COLO829 (cell line): ENCODE data around the gene FAM234A.

ENCODE experiments used
- DNase-seq: peaks from one replicate; pipeline ENCODE4 v3.0.0; 2012; ENCODE audit warnings: low spot score

The FAM234A gene

DNA sequence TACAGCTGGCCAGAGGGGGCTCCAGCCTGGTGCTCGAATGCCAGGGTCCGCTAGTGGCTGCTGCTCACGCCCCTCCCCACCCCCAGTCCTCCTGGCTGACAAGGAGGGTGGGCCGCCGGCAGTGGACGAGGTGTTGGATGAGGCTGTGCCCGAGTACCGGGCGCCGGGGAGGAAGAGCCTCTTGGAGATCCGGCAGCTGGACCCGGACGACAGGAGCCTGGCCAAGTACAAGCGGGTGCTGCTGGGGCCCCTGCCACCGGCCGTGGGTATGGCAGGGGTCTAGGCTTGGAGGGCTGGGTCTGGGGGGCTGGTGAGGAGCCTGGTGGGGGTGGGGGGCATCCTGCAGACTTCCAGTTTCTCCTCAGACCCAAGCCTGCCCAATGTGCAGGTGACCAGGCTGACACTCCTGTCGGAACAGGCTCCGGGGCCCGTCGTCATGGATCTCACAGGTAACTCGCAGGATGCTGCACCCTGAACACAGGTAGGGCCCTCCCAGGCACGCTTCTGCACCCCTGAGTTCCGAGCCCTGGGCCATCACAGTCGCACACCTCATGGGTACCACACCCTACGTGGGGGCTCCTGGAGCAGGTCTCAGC lies 47.1 kb downstream of the FAM234A start:
- DNase-seq: no peak

DNA sequence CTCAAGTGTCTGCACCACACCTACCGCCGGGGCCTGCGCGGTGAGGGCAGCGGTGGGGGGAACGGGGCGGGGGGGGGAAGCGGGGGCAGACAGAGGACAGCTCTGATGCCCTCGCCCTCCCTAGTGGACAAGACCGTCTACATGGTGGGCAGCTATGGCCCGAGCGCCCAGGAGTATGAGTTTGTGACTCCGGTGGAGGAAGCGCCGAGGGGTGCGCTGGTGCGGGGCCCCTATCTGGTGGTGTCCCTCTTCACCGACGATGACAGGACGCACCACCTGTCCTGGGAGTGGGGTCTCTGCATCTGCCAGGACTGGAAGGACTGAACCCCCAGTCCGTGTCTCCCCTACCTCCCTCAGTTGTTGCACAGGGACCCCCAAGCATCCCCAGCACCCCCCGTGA lies 47.9 kb downstream of the FAM234A start:
- DNase-seq: no peak

- no peak for DNase-seq
Observed at GRCh38 chr16:283033-283805, 48.6 kb downstream of the FAM234A start, which contains the start of gene PDIA2. TSS of gene PDIA2 (plus strand) at chr16:283164. CDS start at chr16:283170, 6 bp downstream.

DNA sequence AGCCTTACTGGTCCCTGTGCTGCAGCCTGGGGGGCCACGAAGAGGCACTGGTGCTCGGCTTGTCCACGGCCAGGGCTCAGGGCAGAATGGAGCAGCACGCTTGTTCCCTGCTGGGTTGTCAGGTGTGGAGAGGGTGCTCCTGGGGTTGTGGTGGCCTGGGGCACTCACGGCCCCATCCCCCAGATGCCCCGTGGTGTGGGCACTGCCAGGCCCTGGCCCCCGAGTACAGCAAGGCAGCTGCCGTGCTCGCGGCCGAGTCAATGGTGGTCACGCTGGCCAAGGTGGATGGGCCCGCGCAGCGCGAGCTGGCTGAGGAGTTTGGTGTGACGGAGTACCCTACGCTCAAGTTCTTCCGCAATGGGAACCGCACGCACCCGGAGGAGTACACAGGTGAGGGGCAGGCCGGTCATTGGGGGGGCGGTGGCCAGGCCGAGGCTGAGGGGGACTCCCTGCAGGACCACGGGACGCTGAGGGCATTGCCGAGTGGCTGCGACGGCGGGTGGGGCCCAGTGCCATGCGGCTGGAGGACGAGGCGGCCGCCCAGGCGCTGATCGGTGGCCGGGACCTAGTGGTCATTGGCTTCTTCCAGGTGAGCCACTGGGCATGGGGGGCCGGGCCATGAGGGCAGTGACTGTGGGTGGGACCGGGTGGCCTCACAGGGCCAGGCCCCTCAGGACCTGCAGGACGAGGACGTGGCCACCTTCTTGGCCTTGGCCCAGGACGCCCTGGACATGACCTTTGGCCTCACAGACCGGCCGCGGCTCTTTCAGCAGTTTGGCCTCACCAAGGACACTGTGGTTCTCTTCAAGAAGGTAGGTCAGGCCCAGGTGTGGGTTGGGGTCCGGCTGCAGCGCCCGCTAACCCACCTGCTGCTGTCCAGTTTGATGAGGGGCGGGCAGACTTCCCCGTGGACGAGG lies 49.8 kb downstream of the FAM234A start:
- DNase-seq: no peak

DNA sequence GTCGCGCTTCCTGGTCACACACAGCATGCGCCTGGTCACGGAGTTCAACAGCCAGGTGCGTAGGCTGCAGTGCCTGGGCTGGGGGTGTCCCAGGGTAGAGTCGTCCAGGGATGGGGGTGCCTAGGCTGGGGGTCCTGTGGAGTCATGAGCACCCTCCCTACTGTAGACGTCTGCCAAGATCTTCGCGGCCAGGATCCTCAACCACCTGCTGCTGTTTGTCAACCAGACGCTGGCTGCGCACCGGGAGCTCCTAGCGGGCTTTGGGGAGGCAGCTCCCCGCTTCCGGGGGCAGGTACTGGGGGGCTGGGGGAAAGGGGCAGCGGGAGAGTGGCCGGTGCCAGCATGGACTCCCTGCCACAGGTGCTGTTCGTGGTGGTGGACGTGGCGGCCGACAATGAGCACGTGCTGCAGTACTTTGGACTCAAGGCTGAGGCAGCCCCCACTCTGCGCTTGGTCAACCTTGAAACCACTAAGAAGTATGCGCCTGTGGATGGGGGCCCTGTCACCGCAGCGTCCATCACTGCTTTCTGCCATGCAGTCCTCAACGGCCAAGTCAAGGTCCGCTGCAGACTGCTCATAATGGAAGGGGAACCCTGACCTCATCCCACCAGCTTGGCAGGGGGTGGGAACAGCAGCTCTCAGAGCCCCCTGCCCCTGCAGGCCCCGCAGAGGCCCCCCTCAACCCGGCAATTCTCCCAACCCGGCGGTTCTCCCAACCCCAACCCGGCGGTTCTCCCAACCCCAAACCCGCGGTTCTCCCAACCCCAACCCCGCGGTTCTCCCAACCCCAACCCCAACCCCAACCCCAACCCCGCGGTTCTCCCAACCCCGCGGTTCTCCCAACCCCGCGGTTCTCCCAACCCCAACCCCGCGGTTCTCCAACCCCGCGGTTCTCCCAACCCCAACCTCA lies 50.8 kb downstream of the FAM234A start:
- no peak for DNase-seq

GRCh38 chr16:286491-287297 lies 52.1 kb downstream of the FAM234A start:
- no peak for DNase-seq

- no peak for DNase-seq
Observed at GRCh38 chr16:287298-287811, 52.7 kb downstream of the FAM234A start.

DNA sequence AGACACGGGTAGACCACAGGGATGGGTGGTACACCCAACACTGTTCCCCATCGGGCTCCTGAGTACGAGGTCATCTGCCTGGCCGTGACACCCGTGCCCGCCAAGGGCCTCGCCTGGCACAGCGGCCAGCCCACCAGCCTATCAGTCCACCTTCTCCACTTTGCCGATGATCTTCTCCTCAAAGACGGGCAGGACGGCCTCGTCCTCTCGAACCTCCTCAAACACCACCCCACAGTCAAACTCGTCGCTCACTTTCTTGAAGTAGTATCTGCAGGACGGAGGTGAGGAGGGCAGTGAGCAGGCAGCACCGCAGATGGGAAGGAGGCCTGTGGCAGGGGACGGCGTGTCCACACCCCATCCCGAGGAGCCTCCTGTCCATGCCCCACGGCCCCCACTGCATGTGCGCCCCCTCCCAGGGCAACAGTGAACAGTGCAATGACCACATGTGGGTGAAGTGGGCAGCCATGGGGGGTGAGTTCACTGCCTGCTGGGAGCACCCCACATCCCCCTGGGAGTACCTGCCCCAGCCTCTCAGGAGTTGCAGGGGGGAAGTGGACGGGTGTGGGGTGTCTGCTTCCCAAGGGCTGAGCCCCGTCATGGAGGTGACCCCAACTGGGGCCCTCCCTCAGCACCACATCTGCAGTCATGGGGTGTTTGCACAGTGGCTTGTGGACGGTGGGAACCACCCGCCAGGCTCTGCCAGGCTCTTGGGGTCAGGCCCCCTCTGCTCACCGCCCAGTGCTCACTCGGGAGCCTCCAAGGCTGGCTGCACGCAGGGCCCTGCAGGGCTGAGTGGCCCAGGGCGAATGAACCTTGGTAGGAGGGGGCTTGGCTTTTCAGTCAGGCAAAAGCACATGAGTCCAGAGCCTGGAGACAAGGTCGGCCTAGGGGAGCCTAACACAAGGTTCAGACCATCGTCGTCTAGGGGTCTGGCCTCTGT lies 53.6 kb downstream of the FAM234A start:
- DNase-seq: no peak

- no peak for DNase-seq
Observed at GRCh38 chr16:289395-289997, 54.9 kb downstream of the FAM234A start.

DNA sequence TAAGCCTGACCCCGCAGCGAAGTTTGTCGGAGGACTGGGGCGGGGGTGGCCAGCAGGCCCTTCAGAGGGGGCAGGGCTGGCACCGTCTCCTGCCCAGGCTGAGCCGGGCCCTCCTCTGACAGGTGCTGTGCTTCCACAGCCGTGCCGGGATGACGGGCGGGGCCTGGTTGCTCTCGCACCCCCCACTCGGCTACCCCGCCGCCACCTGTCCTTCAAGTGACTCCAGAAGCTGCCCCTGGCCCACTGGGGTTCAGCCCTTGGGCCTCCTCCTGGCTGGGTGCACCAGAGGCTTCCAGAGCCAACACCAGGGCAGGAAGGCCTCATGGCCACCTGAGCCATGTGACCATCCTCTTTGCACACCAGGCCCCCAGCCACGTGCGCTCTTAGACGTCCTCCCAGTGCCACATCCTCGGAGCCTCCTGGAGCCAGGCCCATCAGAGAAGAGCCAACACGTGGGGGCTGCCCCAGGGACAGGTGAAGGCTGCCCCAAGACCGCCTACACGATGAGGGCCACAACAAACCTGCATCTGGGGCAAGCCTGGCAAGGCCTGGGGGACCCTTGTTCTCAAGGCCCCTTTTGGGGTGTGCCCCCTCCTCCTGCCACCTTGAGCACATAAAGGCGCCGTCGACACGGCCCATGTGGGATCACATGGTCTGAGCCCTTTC lies 55.5 kb downstream of the FAM234A start:
- no peak for DNase-seq

- DNase-seq: no peak
Observed at GRCh38 chr16:290681-291405, 56.2 kb downstream of the FAM234A start.

DNA sequence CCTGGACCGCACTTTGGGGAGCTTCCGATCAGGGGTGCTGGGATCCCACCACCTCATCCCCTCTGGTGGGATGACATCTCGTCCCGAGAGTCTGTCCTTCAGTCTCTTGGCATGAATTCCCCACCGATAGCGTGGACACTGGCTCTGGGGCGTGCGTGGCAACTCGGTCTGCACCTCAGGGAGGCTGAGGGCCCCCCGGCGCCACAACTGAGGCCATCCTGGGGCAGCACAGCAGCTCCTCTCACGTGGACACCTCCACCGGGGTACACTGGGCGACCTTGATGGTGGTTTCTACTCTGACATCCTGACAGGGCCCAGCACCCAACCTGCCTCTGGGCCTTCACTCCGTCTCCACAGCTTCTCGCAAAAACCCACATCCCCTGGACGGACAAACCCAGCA lies 56.9 kb downstream of the FAM234A start:
- no peak for DNase-seq

DNA sequence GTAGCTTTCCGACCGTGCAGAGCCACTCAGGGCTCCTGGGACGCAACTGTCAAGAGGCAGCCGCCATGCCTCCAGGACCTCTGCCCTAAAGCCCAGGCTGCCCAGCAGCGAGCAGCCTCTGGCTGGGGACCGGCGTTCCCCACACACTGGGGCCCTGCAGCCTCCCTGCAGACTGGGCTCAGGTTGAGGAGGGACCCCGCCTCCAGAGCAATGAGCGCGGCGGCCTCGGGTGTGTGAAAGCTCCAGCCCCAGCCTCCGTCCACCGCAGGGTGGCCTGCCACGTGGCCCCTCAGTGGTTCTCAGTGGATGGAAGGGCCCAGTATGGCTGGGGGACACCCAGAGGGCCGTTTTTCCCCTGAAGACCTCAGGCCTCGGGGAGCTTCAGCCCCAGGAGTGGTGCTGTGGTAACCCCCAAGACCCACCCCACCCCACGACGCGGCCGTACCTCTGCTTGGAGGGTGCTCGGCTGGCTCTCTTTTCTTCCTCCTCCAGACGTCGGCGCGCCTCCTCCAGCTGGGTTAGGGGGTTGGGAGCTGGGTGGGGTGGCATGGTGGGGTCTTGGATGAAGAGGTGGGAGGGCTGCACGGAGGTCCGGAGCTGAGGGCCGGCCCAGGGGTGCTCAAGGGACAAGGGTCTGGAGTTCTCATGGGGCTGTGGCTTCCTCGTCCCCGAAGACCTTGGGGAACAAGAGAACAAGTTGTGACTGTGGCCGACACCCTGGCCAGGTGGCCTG lies 58.6 kb downstream of the FAM234A start:
- no peak for DNase-seq

DNA sequence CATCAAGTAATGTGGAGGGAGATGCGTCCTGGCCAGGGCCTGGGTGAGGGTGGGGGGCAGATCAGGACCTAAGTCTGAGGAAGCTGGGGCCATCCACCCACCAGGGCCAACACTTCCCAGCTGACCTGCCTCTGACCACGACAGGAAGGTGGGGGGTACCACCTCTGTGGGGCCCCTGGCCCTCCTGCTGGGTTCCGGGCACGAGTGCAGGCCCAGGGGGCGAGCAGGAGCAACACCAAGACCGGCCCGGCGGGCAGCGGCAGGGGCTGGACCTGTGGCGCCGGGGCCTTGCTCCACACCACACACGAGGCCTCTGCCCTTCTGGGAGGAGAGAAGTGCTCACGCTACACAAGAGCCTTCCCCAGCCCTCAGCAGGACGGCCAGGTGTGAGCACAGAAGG lies 61.7 kb downstream of the FAM234A start:
- no peak for DNase-seq

DNA sequence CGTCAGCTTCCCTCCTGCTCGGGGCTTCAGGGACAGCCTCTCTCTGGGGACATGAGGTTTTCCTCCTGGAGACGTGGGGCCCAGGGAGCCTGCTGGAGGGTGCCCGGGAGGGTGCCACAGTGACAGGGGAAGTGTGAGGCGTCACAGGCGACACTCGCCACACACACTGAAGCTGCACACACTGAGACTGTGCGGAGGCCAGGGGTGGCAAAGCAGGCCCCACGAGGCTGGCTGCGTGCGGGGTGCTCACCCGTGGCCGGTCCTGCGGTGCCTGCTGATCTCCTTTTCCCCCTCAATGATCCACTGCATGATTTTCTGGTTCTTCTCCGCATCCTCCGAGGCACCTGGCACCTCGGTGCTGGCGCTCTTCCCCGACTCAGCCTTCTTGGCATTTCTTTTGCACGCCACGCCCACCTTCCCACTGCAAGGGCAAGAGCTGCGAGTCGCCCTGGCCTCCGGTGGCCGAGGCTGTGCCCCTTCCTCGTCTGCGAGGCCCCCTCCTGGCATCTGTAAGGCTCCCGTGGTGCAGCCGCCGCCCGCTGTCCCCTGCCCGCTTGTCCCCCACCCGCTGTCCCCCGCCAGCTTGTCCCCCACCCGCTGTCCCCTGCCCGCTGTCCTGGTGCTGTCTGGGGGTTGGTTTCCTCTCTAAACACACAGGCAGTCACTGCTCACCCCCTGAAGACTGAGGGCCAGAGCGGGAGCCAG lies 62.3 kb downstream of the FAM234A start:
- DNase-seq: no peak

DNA sequence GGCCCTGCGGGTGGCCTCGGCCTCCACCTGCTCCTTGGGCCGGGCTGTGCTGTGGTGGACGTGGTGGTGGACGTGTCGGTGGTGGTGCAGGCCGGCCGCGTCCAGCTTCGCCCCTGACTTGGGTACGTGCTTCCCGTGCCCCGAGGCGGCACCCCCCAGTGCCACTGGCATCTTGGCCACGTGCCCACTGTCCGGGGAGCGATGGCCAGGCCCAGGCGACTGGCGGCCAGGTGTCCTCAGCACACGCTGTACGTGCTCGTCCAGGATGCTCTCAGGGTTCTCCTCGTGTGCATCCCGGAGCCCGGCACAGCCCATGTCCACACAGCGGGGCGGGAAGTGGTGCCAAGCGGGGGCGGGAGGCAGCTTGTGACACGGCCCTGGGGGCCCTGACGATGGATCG lies 63.2 kb downstream of the FAM234A start:
- no peak for DNase-seq
